ENCODE data around the gene CHSY1.

GRCh38 chr15:101215681-101216080 is 36.2 kb downstream of the CHSY1 start:
- TF ChIP-seq POLR2A (IDR thresholded peaks at IDR 0.05) (no peak), CTCF (IDR thresholded peaks at IDR 0.05) (no peak)

Measured in right lobe of liver (tissue), 4 donors.